Stimulated activated CD4-positive, alpha-beta T cell treated with anti-CD3 and anti-CD28 coated beads, Interleukin-2, amount 100 ng/mL, for 48 hours (primary cell): ENCODE measurements around the gene PDGFC.
"Not testable (repeated sequence)": the region's sequence is repeated elsewhere in the genome, so short reads cannot be mapped to it uniquely, and the experiment has no call there.

ENCODE experiments used
- DNase-seq, 2 donors: peaks; one replicate each; pipeline ENCODE4 v3.0.0-alpha.2; 2020

The PDGFC gene

DNA sequence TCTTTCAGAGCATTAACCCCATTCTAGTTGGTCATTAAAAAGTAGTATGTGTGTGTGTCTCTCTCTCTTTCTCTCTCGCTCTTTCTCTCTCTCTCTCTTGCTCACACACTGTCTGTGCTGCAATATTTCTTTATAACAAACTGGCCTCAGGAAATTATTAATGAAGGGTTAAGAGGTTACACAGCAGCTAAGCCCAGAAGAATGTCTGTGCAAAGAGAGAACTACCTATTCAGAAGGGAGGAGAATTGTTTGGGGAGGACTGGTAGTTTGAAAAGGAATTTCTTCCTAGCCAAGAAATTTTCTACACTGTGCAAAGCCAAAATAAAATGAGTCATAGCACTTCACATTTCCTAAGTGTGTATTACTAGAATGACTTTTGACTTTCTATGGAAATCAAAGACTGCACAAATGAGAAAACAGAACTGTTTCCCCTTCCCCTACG is 22.2 kb downstream of the PDGFC start:
- no peak for DNase-seq

DNA sequence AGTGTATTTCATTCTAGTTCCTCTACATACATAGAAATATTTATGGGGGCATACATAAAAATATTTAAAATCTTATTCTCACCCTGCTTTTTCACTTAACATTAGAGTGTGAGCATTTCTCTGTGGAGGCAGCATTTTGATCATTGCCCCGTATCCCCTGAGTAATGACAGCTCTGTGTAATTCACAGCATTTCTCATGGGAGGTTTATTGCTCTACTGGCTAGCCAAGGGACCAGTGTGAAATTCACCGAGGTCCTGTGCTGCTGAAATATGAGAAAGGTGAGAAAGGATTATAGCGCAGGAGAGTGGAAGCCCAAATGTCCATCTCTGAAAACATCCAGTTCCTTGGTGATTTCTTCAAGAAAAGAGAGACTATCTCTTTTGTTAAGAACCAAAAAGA is 22.9 kb downstream of the PDGFC start:
- no peak for DNase-seq

DNA sequence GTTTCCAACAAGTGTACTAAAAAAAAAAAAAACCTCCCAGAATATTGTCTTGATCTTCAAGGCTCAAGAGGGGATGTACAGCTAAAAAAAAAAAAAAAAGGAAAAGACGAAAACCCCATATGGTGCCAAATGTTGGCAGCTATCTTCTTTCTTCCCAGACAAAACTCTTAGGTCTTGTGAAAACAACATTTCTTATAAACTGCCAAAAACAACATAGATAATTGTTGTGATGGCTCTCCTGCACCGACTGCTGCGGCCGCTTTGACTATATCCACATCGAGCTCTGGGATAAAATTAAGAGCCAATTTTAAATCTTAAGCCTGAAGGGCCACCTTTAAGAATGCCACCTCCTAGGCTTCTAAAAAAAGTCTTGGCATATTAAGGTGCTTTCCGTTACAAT is 23.5 kb downstream of the PDGFC start:
- DNase-seq: no peak

DNA sequence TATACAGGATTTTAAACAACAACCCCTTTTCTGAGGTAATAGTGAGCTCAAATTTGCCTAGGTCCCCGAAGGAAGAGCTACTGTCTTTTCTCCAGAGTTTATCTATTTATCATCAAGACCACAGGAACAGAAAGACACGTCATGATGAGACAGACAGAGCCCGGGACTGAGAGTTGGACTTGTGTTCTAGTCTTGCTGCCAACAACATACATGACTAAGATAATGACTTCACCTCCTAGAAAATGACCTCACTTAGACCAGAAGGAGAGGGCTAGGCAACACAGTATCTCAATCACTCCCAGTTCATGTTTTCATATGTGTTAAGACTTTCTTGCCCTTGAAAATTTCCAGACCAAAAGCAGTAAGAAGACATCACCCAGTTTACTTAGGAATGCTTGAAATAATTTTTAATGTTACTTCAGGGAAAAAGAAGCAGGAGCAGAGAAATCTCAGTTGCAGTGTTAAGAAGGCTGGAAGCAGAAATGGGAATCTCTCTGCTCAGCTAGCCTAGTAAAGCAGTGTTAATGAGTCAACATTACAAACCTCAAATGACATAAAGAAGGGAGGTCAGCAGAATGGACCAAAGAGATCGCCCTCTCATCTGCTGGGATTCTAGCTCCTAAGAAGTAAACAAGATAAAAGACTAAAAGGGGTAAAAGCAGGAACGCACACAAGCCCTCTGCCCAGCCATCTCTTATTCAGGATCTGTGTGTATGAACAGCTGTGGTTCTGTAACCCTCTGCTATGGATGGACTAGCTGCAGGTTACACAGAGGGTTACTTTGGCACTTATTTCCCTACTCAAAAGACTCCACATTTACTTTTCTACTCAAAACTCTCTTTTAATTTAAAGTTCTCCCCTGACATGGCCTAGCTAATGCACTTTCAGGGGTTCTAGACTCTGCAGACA is 24.8 kb downstream of the PDGFC start:
- no peak for DNase-seq

DNA sequence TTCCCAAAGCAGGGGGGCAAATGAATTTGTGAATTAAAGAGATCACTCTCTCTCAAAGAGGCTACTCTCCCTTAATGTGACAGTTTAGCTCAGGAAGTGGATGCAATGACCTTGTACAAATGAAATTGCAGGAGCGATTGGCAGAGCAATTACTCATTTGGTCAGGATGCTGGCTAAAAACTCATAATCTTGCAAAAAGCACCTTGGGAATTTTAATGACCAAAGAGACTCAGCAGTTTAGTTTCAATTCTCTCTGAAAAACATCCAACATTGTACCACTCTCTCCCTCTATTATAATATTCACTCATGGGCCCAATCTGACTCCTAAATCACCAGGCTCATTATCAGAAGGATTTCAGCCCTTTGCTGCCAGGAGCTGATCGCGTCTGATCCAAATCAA is 26.1 kb downstream of the PDGFC start:
- DNase-seq: no peak

DNA sequence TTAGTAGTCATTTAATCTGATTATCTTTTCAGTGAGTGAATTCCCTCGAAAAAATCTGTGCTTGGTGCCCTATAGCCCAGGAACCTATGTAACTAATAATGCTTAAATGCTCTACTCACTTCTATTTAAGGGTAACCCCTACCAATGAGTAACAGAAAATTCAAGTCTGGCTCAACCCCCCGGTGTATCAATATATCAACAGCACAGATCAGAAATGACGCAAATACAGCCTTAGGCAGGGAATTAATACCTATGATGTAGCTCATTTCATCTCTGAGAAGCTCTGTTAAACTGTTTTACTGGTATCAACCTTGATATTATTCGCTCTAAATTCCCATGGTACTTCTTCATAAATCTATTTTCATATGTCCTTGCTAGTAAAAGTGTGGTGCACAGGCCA is 28.6 kb downstream of the PDGFC start:
- no peak for DNase-seq

DNA sequence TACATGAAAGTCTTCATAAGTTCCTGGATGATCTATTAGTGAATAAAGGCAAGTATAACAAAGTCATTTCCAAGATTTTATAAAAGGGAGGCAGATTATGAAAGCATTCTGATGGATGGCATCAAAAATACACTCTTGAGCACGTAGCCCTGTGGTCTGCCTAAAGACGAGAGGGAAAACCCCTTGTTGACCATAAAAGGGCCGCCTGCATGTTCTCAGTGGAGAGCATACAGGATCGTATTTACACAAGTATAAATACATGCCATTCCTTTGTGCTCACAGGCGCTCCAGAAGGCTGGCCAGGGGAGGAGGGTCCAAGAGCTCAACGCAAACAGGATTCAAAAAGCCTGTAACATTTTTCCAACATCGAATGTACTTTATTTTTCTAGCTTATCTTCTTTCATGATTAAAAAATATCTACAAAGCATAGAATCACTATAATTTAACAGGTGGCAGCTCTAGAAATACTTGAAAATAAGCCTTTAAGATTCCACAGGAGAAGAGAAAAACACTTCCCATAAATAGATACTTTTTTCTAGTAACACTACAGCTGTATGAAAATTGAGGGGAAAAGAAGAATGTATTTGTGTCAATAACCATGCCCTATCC is 29.6 kb downstream of the PDGFC start:
- no peak for DNase-seq

DNA sequence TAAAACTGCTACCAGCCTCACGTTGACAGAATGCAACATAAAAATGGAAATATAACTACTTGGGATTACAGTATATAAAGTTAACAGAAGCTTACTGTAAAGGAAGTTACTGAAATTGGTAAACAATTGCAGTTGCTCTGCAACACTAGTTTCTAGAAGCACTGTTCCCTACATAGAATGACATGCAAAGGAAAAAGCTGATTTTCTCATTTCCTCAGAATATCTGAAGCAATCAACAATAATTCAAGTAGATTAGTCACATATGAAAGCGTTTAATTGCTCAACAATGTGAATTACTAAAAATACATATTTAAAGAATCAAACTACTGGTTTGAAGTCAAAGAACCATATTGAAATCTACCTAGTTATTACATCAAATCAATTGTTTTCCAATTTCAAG is 31.8 kb downstream of the PDGFC start:
- DNase-seq: no peak

DNA sequence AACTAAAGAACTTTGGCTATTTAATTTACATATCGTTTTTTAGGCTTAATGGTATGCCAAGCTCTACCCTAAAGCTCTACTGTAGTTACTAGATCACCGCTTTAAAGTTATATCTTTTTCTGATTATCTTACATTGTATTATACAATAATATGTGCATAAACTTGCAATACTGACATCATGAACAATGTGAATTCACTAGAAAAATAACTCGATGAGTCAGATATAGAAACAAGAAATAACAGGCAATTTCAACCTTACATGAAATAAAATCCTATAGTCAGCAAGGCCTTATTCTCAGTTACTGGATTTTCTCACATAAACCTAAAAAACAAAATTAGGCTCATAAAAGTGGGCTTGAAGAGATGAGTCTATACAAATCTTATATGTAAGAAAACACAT is 32.5 kb downstream of the PDGFC start:
- DNase-seq: no peak

DNA sequence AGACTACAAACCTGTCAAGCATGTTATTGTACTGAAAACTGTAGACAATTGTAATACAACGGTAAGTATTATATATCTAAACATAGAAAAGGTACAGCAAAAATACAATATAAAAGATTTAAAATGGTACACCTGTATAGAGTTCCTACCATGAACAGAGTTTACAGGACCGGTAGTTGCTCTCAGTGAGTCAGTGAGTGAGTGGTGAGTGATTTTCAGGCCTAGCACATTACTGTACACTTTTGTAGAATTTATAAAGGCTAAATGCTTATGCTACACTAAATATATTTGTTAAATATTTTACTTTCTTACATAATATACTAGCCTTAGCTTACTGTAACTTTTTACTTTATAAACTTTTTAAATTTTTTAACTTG is 37.4 kb downstream of the PDGFC start:
- DNase-seq: no peak

DNA sequence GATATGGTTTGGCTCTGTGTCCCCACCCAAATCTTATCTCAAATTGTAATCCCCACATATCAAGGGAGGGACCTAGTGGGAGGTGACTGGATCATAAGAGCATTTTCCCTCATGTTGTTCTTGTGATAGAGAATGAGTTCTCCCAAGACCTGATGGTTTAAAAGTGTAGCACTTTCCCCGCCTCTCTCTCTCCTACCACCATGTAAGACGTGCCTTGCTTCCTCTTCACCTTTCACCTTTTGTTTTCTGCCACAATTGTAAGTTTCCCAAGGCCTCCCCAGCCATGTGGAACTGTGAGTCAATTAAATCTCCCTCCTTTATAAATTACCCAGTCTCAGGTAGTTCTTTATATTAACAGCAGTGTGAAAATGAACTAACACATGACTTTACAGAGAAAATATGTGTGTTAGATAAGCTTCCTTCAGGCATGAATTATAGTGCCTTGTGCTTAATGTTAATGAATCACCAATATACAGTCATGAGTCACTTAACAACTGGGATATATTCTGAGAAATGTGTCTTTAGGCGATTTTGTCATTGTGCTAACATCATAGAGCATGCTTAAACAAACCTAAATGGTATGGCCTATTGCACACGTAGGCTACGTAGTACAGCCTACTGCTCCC is 37.9 kb downstream of the PDGFC start:
- no peak for DNase-seq

DNA sequence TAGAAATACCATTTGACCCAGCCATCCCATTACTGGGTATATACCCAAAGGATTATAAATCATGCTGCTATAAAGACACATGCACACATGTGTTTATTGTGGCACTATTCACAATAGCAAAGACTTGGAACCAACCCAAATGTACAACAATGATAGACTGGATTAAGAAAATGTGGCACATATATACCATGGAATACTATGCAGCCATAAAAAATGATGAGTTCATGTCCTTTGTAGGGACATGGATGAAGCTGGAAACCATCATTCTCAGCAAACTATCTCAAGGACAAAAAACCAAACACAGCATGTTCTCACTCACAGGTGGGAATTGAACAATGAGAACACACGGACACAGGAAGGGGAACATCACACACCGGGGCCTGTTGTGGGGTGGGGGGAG is 39.2 kb downstream of the PDGFC start:
- not testable (repeated sequence) for DNase-seq

DNA sequence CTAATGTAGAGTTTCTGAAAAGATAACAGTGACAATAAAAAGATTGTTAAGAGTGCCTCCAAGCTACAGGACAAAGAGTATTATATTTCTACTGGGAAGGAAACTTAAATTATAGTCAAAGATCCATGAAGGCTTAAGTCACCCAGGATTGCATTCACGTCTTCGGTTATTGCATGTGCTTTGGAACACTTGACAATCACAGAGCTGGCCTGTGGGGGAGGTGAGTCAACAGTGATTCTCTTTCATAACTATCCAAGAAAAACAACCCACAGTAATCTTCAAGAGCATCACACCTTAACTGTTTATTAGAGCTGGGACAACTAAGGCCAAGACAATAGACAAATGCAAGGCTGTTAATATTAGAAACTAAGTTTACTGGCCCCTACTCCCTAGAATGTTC is 40.3 kb downstream of the PDGFC start:
- DNase-seq: no peak

DNA sequence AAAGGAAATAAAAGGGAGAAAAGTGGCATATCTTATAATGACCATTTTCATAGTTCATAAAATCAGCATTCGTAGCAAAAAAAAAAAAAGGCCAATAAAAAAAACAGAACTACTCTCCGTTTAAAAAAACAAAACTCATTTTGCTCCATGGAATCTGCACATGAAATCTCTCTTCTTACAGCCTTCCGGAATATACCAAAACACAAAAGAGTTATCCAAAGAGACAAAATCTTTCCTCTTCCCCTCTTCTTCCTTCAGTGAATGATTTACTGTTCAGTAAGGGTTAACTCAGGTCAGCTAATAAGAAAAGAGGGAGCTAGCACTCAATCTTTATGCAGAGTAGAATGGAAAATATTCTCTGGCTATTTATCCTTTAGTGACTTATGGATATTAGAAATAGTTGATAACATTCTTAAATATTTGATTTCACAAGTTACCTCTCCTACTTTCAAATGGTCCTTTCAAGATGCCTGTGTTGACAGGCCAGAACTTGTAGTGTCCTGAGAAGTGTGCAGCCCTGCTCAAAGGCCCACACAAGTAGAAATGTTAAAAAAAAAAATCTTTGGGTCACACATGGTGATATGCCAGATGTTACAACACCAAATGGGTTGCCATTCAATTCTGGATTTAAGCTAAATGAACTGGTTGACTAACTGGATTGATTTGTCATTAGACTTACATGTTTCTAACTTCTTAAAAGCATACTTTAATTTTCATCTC is 42.1 kb downstream of the PDGFC start:
- no peak for DNase-seq

DNA sequence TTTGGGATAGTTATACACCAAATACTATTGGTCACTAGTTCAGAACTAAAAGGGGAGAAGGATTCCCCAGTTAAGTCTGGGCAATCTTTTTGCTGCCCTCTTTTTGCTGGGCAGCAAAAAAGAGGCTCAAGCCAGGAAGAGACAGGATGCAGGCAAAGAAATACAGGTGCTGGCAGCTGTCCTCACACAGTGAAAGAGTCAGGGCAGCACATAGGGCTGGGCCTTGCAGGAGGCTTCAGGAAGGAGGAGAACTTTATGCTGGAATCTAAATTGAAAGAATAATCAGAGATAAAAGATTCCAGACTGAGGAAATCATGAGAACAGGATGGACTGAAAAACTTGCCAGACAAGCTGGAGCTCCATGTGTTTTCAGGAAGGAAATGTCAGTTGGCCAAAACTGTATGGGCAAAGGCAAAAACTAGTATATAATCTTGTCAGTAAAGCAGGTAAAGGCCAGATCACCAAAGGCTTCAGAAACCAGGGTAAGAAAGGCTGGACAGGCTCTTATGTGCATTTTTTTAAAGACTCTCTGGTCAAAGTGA is 46.8 kb downstream of the PDGFC start:
- DNase-seq: no peak

DNA sequence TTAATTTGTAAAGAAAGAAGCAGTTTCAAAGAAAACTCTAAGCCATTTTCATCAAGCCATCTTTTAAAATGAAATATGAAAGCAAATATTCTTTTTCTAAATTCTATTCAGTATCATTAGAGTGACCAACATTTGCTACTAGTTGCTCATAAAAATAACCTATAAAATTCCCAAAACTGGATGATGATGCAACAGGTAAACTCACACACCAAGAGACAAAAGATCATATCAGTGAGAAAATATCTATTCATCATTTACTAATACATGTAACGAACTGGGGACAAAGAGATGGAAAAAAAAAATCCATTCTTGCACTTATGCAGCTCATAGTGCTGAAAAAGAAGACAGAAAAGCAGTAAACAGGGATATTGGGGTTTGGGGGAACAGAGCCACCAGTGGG is 48.1 kb downstream of the PDGFC start:
- DNase-seq: no peak

DNA sequence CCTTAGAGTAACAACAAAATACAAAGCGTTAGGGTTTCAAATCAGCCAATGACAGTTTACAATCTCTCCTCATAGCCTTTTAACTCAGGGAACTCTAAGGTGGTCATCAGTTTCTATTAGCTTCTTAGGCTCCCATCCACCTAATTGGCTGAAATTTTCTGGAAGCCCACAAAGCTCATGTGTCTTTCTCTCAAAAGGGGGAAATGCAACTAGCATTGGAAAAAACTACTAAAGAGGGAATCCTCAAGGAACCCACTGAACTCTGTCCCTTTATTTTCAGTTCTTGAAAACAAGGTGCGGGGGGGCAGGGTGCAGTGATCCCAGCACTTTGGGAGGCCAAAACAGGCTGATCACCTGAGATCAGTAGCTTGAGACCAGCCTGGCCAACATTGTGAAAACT is 56.4 kb downstream of the PDGFC start:
- DNase-seq: no peak

DNA sequence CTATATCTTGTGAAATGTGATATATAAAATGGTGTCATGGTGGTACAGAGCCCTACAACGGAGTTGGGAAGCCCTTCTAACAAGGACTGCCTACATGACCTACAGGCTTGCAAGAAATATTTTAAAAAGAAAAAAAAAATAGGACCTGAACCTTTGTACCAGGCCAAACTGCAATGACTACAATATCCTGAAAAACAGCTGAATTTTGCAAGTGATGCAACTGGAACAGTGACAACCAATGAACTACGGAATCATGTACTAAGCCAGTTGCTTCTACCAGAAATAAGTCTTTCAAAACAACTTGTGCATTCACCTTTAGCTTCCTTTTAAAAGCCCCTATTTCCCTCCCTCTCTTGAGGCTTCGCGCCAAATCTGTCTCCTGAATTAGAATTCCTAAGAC is 58.4 kb downstream of the PDGFC start:
- no peak for DNase-seq

DNA sequence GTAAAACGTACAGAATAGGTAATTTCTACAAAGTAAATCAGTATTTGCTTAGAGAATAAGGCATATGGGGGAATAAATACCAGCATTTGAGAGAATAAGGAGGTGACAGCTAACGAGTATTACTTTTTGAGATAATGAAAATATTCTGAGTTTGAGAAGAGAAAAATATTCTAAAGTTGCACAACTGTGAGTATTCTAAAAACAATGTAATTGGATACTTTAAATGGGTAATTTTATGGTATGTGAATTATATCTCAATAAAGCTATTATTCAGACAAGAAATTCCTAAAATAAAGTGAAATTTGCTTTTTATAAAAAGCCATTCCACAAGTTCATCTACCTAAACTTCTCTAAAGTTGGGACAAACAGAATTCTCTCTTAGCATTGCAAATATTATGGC is 62.6 kb downstream of the PDGFC start:
- DNase-seq: no peak

DNA sequence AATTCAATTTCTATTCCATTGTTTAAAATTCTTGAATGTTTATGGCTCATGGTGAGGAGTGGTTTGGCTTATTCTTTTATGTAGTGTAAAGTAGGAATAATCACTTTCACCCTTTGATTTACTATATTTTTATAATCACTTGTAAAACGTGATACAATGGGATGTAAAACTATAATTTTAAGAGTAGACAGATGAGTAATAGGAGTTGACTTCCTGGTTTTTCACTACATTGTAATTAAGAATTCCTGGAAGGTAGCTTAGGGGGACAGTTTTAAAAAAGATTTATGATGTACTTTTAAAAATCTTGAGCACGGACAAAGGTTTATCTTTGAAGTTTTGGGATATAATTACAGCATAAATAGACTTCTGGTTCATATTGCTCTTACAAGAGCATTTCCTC is 65.3 kb downstream of the PDGFC start:
- no peak for DNase-seq

DNA sequence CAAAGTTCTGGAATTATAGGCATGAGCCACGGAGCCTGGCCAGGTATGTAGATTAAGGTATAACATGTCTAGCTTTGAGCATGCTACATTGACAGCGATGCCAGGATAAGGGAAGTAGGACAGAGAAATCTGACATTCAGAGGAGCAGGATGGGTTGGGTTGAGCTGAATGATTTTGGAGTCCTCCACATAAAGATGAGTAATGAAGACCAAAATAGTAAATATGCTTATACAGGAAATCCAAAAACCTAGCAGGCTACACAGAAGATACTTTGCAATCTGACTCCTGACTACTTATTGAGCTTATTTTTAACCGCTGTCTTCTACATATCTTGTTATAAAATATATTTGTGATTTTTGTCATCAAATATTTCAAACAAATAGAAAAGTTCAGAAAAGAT is 69.7 kb downstream of the PDGFC start:
- DNase-seq: no peak

DNA sequence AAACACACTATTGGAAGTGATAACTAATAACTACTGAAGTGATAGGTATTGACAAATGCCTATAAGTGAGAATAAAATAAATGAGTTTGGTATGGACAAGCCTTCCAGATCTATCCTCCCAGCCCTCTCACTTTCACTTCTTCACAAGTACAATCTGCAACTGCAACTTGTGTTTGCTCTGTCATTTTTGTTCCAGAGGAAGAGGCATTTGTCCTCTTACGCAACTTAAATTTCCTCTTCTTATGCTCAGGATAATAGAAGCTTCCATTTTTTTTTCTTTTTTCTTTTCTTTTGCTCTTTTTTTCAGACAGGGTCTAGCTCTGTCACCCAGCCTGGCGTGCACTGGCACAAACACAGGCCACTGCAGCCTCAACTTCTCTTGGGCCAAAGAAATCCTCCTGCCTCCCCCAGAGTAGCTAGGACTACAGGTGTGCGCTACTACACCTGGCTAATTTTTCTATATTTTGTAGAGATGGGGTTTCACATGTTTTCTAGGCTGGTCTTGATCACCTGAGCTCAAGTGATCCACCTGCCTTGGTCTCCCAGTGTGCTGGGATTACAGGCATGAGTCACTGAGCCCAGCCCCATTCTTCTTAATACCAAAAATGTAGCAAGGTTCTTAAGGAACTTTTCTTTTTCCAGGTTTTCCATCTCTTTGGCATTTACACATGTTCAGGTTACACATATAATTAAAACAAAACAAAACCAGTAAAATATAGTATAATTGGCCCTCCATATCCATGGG is 73.1 kb downstream of the PDGFC start:
- DNase-seq: no peak

DNA sequence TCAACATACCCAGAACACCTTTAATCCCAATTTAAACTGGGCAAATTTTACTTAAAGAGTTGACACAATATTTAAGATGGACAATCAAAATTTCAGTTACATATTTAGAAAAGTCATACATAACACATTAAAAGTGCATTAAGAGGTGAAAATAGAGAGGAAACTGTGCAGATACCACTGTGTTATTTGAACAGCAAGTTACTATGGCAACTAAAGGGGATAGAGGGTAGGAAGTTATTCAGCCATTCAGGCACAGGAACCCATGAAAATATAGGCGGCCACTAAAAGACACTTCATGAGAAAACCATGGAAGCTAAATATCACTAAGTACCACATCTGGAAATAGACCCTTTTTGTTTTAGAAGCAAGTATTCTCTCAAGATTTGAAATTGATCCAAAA is 75.1 kb downstream of the PDGFC start:
- no peak for DNase-seq
